Smooth muscle cell (in vitro differentiated cells): Measurements from ENCODE around the gene SFXN5. TPM values are rescaled to one million over a fixed set of nuclear protein-coding genes. Genes with fewer than 3 reads are reported as not detected.

Experiments
- DNase-seq: peaks from one replicate; lab custom pipeline; 2025; ENCODE audit not compliant: unreplicated experiment; lab: John Stamatoyannopoulos, UW
- H2AFZ ChIP-seq: fragments of 200-600 bp; sonication (generic); 2 replicates; pipeline ENCODE4 v1.6.0; 2016; ENCODE audit warnings: antibody characterized with exemption, low read depth, mild to moderate bottlenecking
- H3F3A ChIP-seq: fragments of 200-600 bp; sonication (generic); 2 replicates; pipeline ENCODE4 v1.6.0; 2017; ENCODE audit warnings: antibody characterized with exemption, low read depth
- H3K27ac ChIP-seq: fragments of 200-600 bp; sonication (generic); 2 replicates; pipeline ENCODE4 v1.5.1; 2016; ENCODE audit warnings: low read depth, mild to moderate bottlenecking
- H3K27me3 ChIP-seq: fragments of 200-600 bp; sonication (generic); 2 replicates; pipeline ENCODE4 v1.6.1; 2016; ENCODE audit warnings: low read depth, mild to moderate bottlenecking
- H3K36me3 ChIP-seq: fragments of 200-600 bp; sonication (generic); 2 replicates; pipeline ENCODE4 v1.5.1; 2016; ENCODE audit warnings: low read depth
- H3K4me1 ChIP-seq: fragments of 200-600 bp; sonication (generic); 2 replicates; pipeline ENCODE4 v1.5.1; 2016; ENCODE audit warnings: low read depth
- H3K4me2 ChIP-seq: fragments of 200-600 bp; sonication (generic); 2 replicates; pipeline ENCODE4 v1.6.0; 2016; ENCODE audit warnings: mild to moderate bottlenecking
- H3K4me3 ChIP-seq: fragments of 200-600 bp; sonication (generic); 2 replicates; pipeline ENCODE4 v1.5.1; 2016; ENCODE audit warnings: mild to moderate bottlenecking
- H3K79me2 ChIP-seq: fragments of 200-600 bp; sonication (generic); 2 replicates; pipeline ENCODE4 v1.6.0; 2016; ENCODE audit warnings: low read depth, mild to moderate bottlenecking
- H3K9ac ChIP-seq: fragments of 200-600 bp; sonication (generic); 2 replicates; pipeline ENCODE4 v1.6.0; 2016; ENCODE audit warnings: low read depth
- H3K9me3 ChIP-seq: fragments of 200-600 bp; sonication (generic); replicated peaks from 2 replicates; pipeline ENCODE4 v1.5.1; 2016; ENCODE audit warnings: low read depth
- H4K20me1 ChIP-seq: fragments of 200-600 bp; sonication (generic); 2 replicates; pipeline ENCODE4 v1.6.0; 2016; ENCODE audit warnings: low read depth
- WGBS: methylation state at CpG from one replicate; pipeline ENCODE4 v1.1.7; 2016; ENCODE audit warnings: low lambda C conversion rate; 5-methylcytosine and 5-hydroxymethylcytosine counted together
- polyA plus RNA-seq: library from polyadenylated mRNA; unstranded; fragments of >200 nt; fragmentation: Nextera tagmentation; extraction: Ambion mirVana; gene quantifications from 2 replicates; pipeline ENCODE4 v1.2.1, GENCODE V29; 2016
- total RNA-seq: library from RNA; depleted of rRNA; stranded (reverse); fragments of >200 nt; gene quantifications from 2 replicates; pipeline ENCODE4 v1.2.3, GENCODE V29; 2014
- TF ChIP-seq, protein P1 (sequence below): fragments of 200-600 bp; sonication (generic); IDR thresholded peaks from 2 replicates; pipeline ENCODE4 v1.5.1; 2017; ENCODE audit warnings: borderline replicate concordance, mild to moderate bottlenecking, antibody characterized with exemption; ENCODE audit not compliant: insufficient read depth, poor library complexity, severe bottlenecking

Gene SFXN5
- total and polyA plus RNA-seq, 2 experiments from 2014 or later, result 6.9 to 8.3 TPM

DNA sequence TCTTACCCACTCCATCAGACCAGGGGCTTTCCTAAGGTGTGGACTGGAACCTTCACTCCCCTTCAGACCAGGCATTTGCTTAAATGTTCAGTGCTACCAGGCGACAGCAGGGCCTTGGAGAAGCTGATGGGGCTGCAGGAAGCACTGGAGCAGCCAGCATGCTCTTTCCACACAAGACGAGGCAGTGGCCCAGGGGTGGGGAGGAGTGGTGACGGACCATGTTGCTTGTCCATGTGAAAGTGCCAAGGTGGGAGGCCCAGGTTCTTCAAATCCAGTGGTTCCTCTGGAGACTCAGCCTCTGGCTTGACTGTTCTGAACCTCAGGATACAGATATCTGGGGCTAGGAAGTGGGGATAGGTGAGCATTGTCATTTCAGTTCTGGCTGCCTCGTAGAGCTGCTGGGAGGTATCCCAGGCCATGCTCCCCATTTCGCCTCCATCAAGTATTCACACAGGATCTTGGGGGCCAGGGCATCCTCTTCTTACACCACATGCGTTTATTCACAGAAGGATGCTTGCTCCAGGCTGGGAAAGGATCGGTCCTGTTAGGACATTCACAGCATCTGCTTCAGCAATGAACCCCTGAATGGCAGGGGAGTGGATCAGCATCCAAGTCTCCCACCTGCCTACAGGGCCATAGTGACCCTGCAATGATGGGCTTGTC lies 62.2 kb downstream of the SFXN5 start:
- H3K36me3 ChIP-seq, result no peaks in the 10 kb centered on the region
- no peaks in the 10 kb centered on the region for H3K27me3 ChIP-seq
- no peaks in the 10 kb centered on the region for H4K20me1 ChIP-seq
- no peak overlapping the region for H3K9ac ChIP-seq
- no peaks in the 10 kb centered on the region for H3K9me3 ChIP-seq
- H2AFZ ChIP-seq, result no peak overlapping the region
- H3K27ac ChIP-seq, result no peak overlapping the region
- no peak for DNase-seq
- TF ChIP-seq, protein P1, sequence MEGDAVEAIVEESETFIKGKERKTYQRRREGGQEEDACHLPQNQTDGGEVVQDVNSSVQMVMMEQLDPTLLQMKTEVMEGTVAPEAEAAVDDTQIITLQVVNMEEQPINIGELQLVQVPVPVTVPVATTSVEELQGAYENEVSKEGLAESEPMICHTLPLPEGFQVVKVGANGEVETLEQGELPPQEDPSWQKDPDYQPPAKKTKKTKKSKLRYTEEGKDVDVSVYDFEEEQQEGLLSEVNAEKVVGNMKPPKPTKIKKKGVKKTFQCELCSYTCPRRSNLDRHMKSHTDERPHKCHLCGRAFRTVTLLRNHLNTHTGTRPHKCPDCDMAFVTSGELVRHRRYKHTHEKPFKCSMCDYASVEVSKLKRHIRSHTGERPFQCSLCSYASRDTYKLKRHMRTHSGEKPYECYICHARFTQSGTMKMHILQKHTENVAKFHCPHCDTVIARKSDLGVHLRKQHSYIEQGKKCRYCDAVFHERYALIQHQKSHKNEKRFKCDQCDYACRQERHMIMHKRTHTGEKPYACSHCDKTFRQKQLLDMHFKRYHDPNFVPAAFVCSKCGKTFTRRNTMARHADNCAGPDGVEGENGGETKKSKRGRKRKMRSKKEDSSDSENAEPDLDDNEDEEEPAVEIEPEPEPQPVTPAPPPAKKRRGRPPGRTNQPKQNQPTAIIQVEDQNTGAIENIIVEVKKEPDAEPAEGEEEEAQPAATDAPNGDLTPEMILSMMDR, result no peak
- no peaks in the 10 kb centered on the region for H3K79me2 ChIP-seq
- no peaks in the 10 kb centered on the region for H3F3A ChIP-seq
- WGBS, result 97% methylated on average over 7 of the region's 7 CpGs
- no peak overlapping the region for H3K4me3 ChIP-seq
- H3K4me1 ChIP-seq, result no peaks in the 10 kb centered on the region
- no peak overlapping the region for H3K4me2 ChIP-seq

DNA sequence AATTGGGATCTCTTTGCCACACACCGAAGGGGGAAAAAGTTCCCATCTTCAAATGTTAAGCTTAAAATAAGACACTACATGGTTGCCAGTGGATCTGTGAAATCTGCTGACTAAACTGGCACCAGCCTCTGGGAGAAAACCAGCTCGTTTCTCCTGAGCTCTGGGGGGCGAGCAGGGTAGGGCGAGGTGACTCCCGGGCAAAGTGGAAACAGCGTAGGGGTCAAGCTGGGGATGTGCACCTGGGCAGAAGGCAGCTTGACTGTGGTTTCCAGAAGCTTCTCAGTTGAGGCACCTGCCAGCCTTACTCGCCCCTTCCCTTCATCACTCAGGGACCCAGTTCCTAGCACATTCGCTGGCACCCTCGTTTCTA lies 62.8 kb downstream of the SFXN5 start:
- TF ChIP-seq, protein P1, result no peak
- H3F3A ChIP-seq, result no peaks in the 10 kb centered on the region
- DNase-seq, result no peak
- H3K9me3 ChIP-seq, result no peaks in the 10 kb centered on the region
- H3K4me2 ChIP-seq, result no peak overlapping the region
- H3K4me3 ChIP-seq, result no peak overlapping the region
- H3K27me3 ChIP-seq, result no peaks in the 10 kb centered on the region
- H3K27ac ChIP-seq, result no peak overlapping the region
- H4K20me1 ChIP-seq, result no peaks in the 10 kb centered on the region
- H3K36me3 ChIP-seq, result no peaks in the 10 kb centered on the region
- WGBS, result 95% methylated on average over 9 of the region's 9 CpGs
- no peaks in the 10 kb centered on the region for H3K4me1 ChIP-seq
- H3K9ac ChIP-seq, result no peak overlapping the region
- no peak overlapping the region for H2AFZ ChIP-seq
- no peaks in the 10 kb centered on the region for H3K79me2 ChIP-seq

DNA sequence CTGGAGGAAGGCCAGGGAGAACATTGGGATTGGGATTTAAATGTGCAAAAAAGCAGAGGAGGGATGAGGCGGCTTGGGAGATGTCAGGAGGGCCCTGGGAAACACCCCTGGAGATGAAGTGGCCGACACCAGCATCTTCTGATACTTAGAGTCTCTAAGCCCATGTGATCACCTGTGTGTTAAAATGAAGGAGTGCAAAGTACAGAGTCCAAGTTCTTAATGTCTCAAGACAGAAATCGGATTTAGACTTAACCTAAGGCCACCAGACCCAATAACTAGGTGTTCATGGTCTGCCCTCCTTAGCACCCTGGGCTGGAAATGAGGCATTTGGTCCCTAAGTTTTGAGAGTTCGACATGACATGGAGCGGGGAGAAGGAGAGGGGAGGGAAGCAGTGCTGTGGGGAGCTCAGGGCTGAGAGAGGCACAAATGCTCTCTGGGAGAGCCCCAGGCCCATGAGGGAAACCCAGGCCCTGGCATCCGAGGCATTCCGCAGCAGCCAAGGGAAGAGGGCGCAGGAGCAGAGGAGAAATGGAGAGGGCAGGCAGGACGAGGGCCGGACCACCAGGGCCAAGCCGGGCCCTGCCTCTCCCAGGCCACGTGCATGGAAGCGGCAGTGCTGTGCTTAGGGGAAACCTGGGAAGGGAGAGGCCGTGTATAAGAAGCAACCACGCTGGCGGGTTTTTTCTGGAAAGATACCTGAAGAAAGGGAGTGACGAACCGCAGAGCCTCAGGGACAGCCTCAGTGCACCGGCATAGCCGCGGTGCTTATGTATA lies 63.3 kb downstream of the SFXN5 start:
- TF ChIP-seq, protein P1, result no peak
- Histone ChIP-seq H4K20me1 (no peaks in the 10 kb centered on the region), H3K27ac (no peak overlapping the region), H3K4me3 (no peak overlapping the region), H3K9me3 (no peaks in the 10 kb centered on the region), H3K4me1 (no peaks in the 10 kb centered on the region), H3K9ac (no peak overlapping the region), H3K27me3 (no peaks in the 10 kb centered on the region), H3K4me2 (no peak overlapping the region), H3K79me2 (no peaks in the 10 kb centered on the region), H2AFZ (no peak overlapping the region), H3F3A (no peaks in the 10 kb centered on the region), H3K36me3 (no peaks in the 10 kb centered on the region)
- no peak for DNase-seq
- 94% methylated on average over 21 of the region's 21 CpGs for WGBS
